Fibroblast of lung (primary cell): Measurements from ENCODE around the gene SFTPA1.
"Not testable (repeated sequence)": the region's sequence is repeated elsewhere in the genome, so short reads cannot be mapped to it uniquely, and the experiment has no call there.

Experiments
- EZH2 ChIP-seq: IDR thresholded peaks from 2 replicates; pipeline ENCODE4 v1.5.1; 2012; ENCODE audit warnings: low read length, control low read depth, mild to moderate bottlenecking; ENCODE audit errors: missing control alignments
- TF ChIP-seq, protein P1 (sequence below), 2 donors: IDR thresholded peaks in 1 of 2; conservative IDR thresholded peaks in 1 of 2; 1 replicate in 1 of 2; 2 replicates in 1 of 2; pipeline ENCODE4 v1.5.1; 2011 to 2012; ENCODE audit warnings: low read length in 2 of 2, control low read depth in 1 of 2, inconsistent platforms in 1 of 2, low read depth in 1 of 2, mild to moderate bottlenecking in 1 of 2

DNA sequence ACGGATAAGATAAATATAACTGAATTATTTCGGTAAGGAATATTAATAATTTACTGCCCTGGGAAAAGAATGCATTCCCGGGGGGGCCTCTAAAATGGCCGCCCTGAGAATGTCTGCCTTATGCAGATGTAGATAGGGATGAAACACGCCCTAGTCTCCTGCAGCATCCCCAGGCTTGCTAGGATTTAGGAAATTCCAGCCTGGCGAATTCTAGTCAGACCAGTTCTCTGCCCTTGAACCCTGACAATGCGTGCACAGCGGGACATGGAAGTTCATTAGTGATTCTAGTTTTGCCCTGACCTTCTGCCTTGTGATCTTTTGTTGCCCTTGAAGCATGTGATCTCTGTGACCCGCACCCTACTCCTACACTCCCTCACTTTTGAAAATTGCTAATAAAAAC lies 11.1 kb upstream of the SFTPA1 start:
- TF ChIP-seq, protein P1, sequence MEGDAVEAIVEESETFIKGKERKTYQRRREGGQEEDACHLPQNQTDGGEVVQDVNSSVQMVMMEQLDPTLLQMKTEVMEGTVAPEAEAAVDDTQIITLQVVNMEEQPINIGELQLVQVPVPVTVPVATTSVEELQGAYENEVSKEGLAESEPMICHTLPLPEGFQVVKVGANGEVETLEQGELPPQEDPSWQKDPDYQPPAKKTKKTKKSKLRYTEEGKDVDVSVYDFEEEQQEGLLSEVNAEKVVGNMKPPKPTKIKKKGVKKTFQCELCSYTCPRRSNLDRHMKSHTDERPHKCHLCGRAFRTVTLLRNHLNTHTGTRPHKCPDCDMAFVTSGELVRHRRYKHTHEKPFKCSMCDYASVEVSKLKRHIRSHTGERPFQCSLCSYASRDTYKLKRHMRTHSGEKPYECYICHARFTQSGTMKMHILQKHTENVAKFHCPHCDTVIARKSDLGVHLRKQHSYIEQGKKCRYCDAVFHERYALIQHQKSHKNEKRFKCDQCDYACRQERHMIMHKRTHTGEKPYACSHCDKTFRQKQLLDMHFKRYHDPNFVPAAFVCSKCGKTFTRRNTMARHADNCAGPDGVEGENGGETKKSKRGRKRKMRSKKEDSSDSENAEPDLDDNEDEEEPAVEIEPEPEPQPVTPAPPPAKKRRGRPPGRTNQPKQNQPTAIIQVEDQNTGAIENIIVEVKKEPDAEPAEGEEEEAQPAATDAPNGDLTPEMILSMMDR (conservative IDR thresholded peaks at IDR 0.05 in 1 of 2, IDR thresholded peaks at IDR 0.05 in 1 of 2; ENCODE audit: low read depth in 1 of 2, low read length in 2 of 2): not testable (repeated sequence)
- not testable (repeated sequence) for TF ChIP-seq EZH2
